HUES48 (cell line): ENCODE results near the gene MANEA.
A peak's percentile ranks its signal among the peaks of the same experiment; 100 is the strongest.

Experiments
- H3K27ac ChIP-seq: one replicate; pipeline ENCODE4 v1.7.0; 2013; ENCODE audit warnings: low read depth, low read length, inconsistent platforms
- H3K27me3 ChIP-seq: 2 replicates; pipeline ENCODE4 v1.6.1; 2013; ENCODE audit warnings: mild to moderate bottlenecking, low read length; ENCODE audit not compliant: control insufficient read depth, insufficient read depth
- H3K36me3 ChIP-seq: 2 replicates; pipeline ENCODE4 v1.6.1; 2013; ENCODE audit warnings: low read length; ENCODE audit not compliant: control insufficient read depth, insufficient read depth
- H3K4me1 ChIP-seq: 2 replicates; pipeline ENCODE4 v1.6.1; 2013; ENCODE audit warnings: mild to moderate bottlenecking, low read length; ENCODE audit not compliant: control insufficient read depth, insufficient read depth
- H3K4me3 ChIP-seq: 2 replicates; pipeline ENCODE4 v1.5.1; 2013; ENCODE audit warnings: mild to moderate bottlenecking, low read depth, low read length
- H3K9ac ChIP-seq: 2 replicates; pipeline ENCODE4 v1.6.1; 2013; ENCODE audit warnings: mild to moderate bottlenecking, low read depth, low read length, moderate library complexity
- H3K9me3 ChIP-seq: 2 replicates; pipeline ENCODE4 v1.6.1; 2013; ENCODE audit warnings: low read length; ENCODE audit not compliant: control insufficient read depth, insufficient read depth

The MANEA gene

GRCh38 chr6:95577304-95578105 is at the start of gene MANEA:
Gene MANEA, plus strand, starts transcription at chr6:95577535. Its CDS starts 8,905 bp downstream, at chr6:95586440.
- Histone ChIP-seq H3K9ac (peak within 1 kb of the TSS; percentile 83), H3K9me3 (no peaks in the 10 kb centered on the region), H3K27me3 (no peaks in the 10 kb centered on the region), H3K27ac (peak within 1 kb of the TSS; percentile 96), H3K4me3 (peak within 1 kb of the TSS; percentile 93), H3K4me1 (peaks cover 19% of the 10 kb centered on the region), H3K36me3 (no peaks in the 10 kb centered on the region)

DNA sequence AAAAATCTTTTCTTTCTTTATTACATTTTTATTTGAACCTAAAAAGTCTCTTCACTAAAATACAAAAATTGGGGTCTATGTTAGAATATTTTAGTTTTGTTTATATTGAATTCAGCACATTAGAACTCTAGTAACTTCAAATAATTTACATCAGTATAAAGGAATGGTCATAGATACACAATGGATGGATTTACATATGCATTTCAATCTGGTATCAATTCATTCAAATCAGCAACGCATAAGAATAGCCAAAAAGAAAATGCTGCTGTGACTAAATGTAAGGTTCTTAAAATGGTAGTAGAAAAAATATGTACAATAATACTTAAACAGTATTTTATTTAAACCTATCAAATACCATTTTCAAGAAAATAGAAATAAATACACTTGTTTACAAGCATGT is 47.6 kb upstream of the MANEA start:
- peak overlapping the region; percentile 27 for H3K4me3 ChIP-seq
- no peaks in the 10 kb centered on the region for H3K27me3 ChIP-seq
- H3K36me3 ChIP-seq, result no peaks in the 10 kb centered on the region
- peak overlapping the region; percentile 7; the same call in 1 of the 2 replicates for H3K9ac ChIP-seq
- H3K4me1 ChIP-seq, result peaks cover 49% of the 10 kb centered on the region
- peak overlapping the region; percentile 79 for H3K27ac ChIP-seq
- H3K9me3 ChIP-seq, result no peaks in the 10 kb centered on the region

DNA sequence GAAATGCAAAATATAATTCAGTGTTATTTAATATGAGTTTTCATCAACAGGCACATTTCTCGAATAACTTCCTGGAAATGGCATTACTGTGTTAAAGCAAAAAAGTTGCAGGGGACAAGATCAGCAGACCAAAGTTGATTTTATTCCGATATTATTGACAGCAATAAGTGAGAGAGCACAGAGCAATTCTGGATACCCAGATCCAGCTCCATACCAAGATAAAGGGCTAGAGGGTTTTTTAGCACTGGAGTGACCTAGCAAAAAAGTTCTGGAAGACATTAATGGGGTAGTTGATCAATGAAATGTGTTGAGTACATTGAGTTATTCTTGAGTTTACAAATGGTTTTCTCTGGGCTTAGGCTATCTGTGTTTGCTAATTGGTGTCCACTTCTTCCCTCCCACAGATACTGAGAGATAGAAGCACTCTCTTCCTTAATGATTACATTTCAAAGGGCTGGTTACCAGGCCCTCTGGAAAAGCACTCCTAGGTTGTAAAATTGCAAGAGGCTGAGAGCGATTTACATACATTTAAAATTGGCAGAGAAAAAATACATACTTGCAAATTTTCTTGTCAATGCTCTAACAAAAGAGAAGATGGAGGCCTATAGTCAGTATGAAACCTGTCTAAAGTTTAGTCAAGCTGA is 47.0 kb upstream of the MANEA start:
- no peaks in the 10 kb centered on the region for H3K9me3 ChIP-seq
- no peaks in the 10 kb centered on the region for H3K36me3 ChIP-seq
- no peaks in the 10 kb centered on the region for H3K27me3 ChIP-seq
- H3K27ac ChIP-seq, result peak overlapping the region; percentile 79
- peaks cover 49% of the 10 kb centered on the region for H3K4me1 ChIP-seq
- H3K9ac ChIP-seq, result peak overlapping the region; percentile 7; the same call in 1 of the 2 replicates
- peak overlapping the region; percentile 27 for H3K4me3 ChIP-seq

- Histone ChIP-seq H3K4me3 (no peak overlapping the region), H3K9ac (no peak overlapping the region), H3K27ac (no peak overlapping the region), H3K4me1 (peaks cover 2% of the 10 kb centered on the region; the same call in 1 of the 2 replicates), H3K27me3 (no peaks in the 10 kb centered on the region), H3K36me3 (no peaks in the 10 kb centered on the region), H3K9me3 (no peaks in the 10 kb centered on the region)
Measured at GRCh38 chr6:95543798-95544197, 33.5 kb upstream of the MANEA start.

- Histone ChIP-seq H3K4me3 (no peak overlapping the region), H3K4me1 (no peaks in the 10 kb centered on the region), H3K27ac (no peak overlapping the region), H3K9ac (no peak overlapping the region), H3K36me3 (no peaks in the 10 kb centered on the region), H3K9me3 (no peaks in the 10 kb centered on the region), H3K27me3 (no peaks in the 10 kb centered on the region)
Measured at GRCh38 chr6:95544517-95545225, 32.7 kb upstream of the MANEA start.

DNA sequence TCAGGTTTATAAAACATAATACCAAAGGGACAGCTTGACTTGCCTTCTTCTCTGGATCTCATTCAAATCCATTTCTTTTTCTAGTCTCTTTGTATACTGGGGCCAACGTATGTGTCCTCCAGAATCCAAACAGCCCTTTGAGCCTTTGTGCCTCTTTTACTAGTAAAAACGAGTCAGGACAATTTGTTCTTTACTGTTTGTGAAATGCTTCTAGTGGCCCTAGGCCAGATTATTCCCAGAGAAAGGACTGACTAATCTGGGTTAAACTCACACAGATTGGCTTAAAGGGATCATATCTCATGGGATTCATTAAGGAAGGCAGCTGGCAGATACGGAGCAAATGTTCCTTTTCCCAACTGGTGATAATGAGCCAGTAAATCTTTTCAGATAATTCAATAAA is 32.1 kb upstream of the MANEA start:
- Histone ChIP-seq H3K9ac (no peak overlapping the region), H3K4me1 (no peaks in the 10 kb centered on the region), H3K9me3 (no peaks in the 10 kb centered on the region), H3K27ac (no peak overlapping the region), H3K27me3 (no peaks in the 10 kb centered on the region), H3K36me3 (no peaks in the 10 kb centered on the region), H3K4me3 (no peak overlapping the region)

DNA sequence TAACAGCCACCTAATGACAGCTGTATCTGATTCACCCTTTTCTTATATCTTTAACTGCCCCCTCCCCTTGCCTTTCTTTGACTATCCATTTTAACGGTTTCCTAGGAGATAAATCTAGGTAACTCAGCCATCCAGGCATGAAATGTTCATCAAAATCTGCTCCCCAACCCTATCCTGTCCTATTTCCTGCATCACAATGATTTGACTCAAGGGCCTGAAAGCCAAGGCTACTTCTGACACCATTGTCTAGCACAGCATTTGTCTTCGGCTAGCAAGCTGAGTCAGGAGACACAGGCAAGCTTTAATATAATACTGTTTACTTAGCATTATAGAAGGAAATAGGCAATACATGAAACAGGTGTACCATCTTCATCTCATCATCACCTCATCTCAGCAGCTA is 31.6 kb upstream of the MANEA start:
- no peaks in the 10 kb centered on the region for H3K9me3 ChIP-seq

GRCh38 chr6:95546148-95546547 is 31.2 kb upstream of the MANEA start:
- Histone ChIP-seq H3K27me3 (no peaks in the 10 kb centered on the region), H3K9ac (no peak overlapping the region), H3K4me3 (no peak overlapping the region), H3K36me3 (no peaks in the 10 kb centered on the region), H3K4me1 (no peaks in the 10 kb centered on the region), H3K27ac (no peak overlapping the region), H3K9me3 (no peaks in the 10 kb centered on the region)

More for the DNA sequence above, 31.6 kb upstream of the MANEA start:
- no peaks in the 10 kb centered on the region for H3K27me3 ChIP-seq
- H3K4me3 ChIP-seq, result no peak overlapping the region
- no peak overlapping the region for H3K9ac ChIP-seq
- H3K4me1 ChIP-seq, result no peaks in the 10 kb centered on the region
- H3K27ac ChIP-seq, result no peak overlapping the region
- no peaks in the 10 kb centered on the region for H3K36me3 ChIP-seq

GRCh38 chr6:95547043-95547442 is 30.3 kb upstream of the MANEA start:
- H3K4me1 ChIP-seq, result no peaks in the 10 kb centered on the region
- H3K36me3 ChIP-seq, result no peaks in the 10 kb centered on the region
- no peak overlapping the region for H3K4me3 ChIP-seq
- no peak overlapping the region for H3K9ac ChIP-seq
- H3K27me3 ChIP-seq, result no peaks in the 10 kb centered on the region
- H3K27ac ChIP-seq, result no peak overlapping the region
- no peaks in the 10 kb centered on the region for H3K9me3 ChIP-seq

DNA sequence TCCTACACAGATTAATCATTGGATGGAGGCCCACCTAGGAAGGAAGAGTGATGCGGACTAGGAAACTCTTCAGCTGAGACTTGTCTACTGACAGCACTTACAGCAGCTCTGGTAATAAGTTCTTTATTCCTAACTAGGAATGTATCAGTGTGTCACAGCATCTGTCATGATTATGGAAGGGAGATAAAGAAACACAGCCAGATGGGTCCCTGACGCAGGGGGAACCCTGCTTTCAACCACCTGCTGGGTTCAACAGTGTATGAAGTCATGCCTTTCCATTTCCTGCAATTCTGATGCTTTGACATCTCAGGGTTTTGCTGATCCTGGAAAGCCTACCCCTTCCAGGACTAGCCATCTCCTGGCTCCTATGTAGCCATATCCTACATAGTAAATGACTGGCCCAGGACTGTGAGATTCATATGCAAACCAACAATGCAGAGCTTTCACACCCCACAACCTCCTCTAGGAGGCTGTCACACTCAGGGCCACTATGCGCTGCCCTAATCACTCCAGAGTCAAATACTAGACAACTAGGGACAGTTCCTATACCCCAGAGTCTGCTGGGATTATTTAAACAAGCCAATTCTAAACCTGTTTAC is 29.0 kb upstream of the MANEA start:
- no peaks in the 10 kb centered on the region for H3K27me3 ChIP-seq
- H3K27ac ChIP-seq, result no peak overlapping the region
- H3K9me3 ChIP-seq, result no peaks in the 10 kb centered on the region
- H3K9ac ChIP-seq, result no peak overlapping the region
- no peak overlapping the region for H3K4me3 ChIP-seq
- H3K4me1 ChIP-seq, result no peaks in the 10 kb centered on the region
- H3K36me3 ChIP-seq, result no peaks in the 10 kb centered on the region
